Measurements from ENCODE around the gene DIAPH1.

GRCh38 chr5:141490771-141491170 lies 128.0 kb downstream of the DIAPH1 start:
- no peak for TF ChIP-seq POLR2A (IDR thresholded peaks at IDR 0.05; ENCODE audit: low read depth, low read length)
- TF ChIP-seq TAF1 (IDR thresholded peaks at IDR 0.05; ENCODE audit: low read depth, low read length) = no peak
- no peak for TF ChIP-seq POLR2AphosphoS5 (IDR thresholded peaks at IDR 0.05; ENCODE audit: low read depth, low read length)
- no peak for TF ChIP-seq SPI1 (IDR thresholded peaks at IDR 0.05; ENCODE audit: low read depth, low read length)
- no peak for TF ChIP-seq PAX5 (IDR thresholded peaks at IDR 0.05; ENCODE audit: insufficient read depth, low read length, severe bottlenecking)
- no peak for TF ChIP-seq POU2F2 (IDR thresholded peaks at IDR 0.05; ENCODE audit: low read depth, low read length)

Data from GM12891 (cell line).